Measurements from ENCODE around the gene PJVK. TPM values are rescaled to one million over a fixed set of nuclear protein-coding genes. Genes with fewer than 3 reads are reported as not detected.

PJVK gene
- total and polyA plus RNA-seq, 2 of the 4 experiments (the other 2 are of a cell fraction) = 0.72 to 2.4 TPM

GRCh38 chr2:178480227-178481181 is 29.3 kb downstream of the PJVK start, which contains the start of gene PLEKHA3:
PLEKHA3 (plus strand) TSS chr2:178480457; CDS start chr2:178480870, 413 bp downstream.
- no peak within 1 kb of the TSS for H3K56ac ChIP-seq (ENCODE audit: extremely low read depth, insufficient read depth, low read length)
- 0 out of 2 replicates have a peak within 1 kb of the TSS, but pooled peaks have one; percentile 58 for H3K14ac ChIP-seq (replicated peaks; ENCODE audit: low read depth, low read length)
- intact Hi-C loops (cut with micrococcal nuclease) = no loop called here
- 0% methylated on average over 1 of the region's 92 CpGs; no CpG with 5 or more reads in 1 of the 2 experiments for WGBS, 2 experiments (ENCODE audit: extremely low coverage in 2 of 2, insufficient read length in 1 of 2)
- H4K5ac ChIP-seq (ENCODE audit: low read depth, low read length) = peak within 1 kb of the TSS; percentile 67
- peak; percentile 94 for DNase-seq
- peak within 1 kb of the TSS; percentile 51 for H2BK5ac ChIP-seq (ENCODE audit: low read depth, low read length, poor library complexity, severe bottlenecking)
- H3K27me3 ChIP-seq (ENCODE audit: control insufficient read depth, insufficient read depth, low read length) = no peaks in the 10 kb centered on the region
- dilution Hi-C loops (cut with HindIII; ENCODE audit: low sequenced_read_pairs, unreplicated experiment) = no loop called here
- H3K36me3 ChIP-seq (ENCODE audit: control insufficient read depth, insufficient read depth, low read length) = no peaks in the 10 kb centered on the region
- CTCF ChIA-PET = interaction anchor here (0.5 kb wide), 1 partner anchor 34 kb away, joined by 7 read pairs; no protein-coding TSS in a partner anchor
- peak within 1 kb of the TSS; percentile 95 for H3K23ac ChIP-seq (ENCODE audit: low read depth, low read length)
- H2AK9ac ChIP-seq (replicated peaks; ENCODE audit: low read depth, low read length, poor library complexity) = no peak within 1 kb of the TSS
- peak; percentile 93 for ATAC-seq (ENCODE audit: low read depth)
- peak within 1 kb of the TSS; percentile 99 for H3K4me3 ChIP-seq (ENCODE audit: insufficient read depth, low read depth, low read length)
- no peaks in the 10 kb centered on the region for H3K9me3 ChIP-seq (ENCODE audit: control insufficient read depth, insufficient read depth, low read length)
- H2AFZ ChIP-seq (replicated peaks; ENCODE audit: low read length, poor library complexity) = peak within 1 kb of the TSS; percentile 84
- peaks cover 28% of the 10 kb centered on the region for H4K20me1 ChIP-seq (ENCODE audit: insufficient read depth, low read length)
- H4K91ac ChIP-seq (ENCODE audit: insufficient read depth, low read depth, low read length) = no peak within 1 kb of the TSS
- H3K27ac ChIP-seq (ENCODE audit: insufficient read depth, low read length) = peak within 1 kb of the TSS; percentile 74
- H3K18ac ChIP-seq (ENCODE audit: low read depth, low read length) = no peak within 1 kb of the TSS
- peak within 1 kb of the TSS; percentile 22; the same call in 1 of the 2 replicates for H3K4ac ChIP-seq (ENCODE audit: low read depth, low read length)
- peak; percentile 84; the same call in 1 of the 2 replicates for TF ChIP-seq POLR2A (IDR thresholded peaks at IDR 0.05; ENCODE audit: low read depth, low read length)
- TF ChIP-seq RCOR1 (IDR thresholded peaks at IDR 0.05; ENCODE audit: insufficient replicate concordance, low read length) = no peak
- no peak for TF ChIP-seq MAFK (IDR thresholded peaks at IDR 0.05; ENCODE audit: low read depth, low read length)
- no peak for TF ChIP-seq NFE2L2 (IDR thresholded peaks at IDR 0.05; ENCODE audit: low read depth, low read length)
- TF ChIP-seq CEBPB (IDR thresholded peaks at IDR 0.05; ENCODE audit: low read depth, low read length) = no peak
- peak; percentile 85; the same call in 1 of the 2 replicates for TF ChIP-seq MAZ (IDR thresholded peaks at IDR 0.05; ENCODE audit: borderline replicate concordance, low read depth, low read length)
- peaks cover 8% of the 10 kb centered on the region for H3K4me1 ChIP-seq (ENCODE audit: control insufficient read depth, insufficient read depth, low read length)
- H3K9ac ChIP-seq (ENCODE audit: low read depth, low read length) = peak within 1 kb of the TSS; percentile 91
- in situ Hi-C loops (cut with MboI; ENCODE audit: low sequenced_read_pairs) = no loop called here
- POLR2A ChIA-PET (ENCODE audit: unreplicated experiment) = no interaction called here
- peak within 1 kb of the TSS; percentile 86 to 92 for H4K8ac ChIP-seq (ENCODE audit: low read depth in 2 of 2, low read length in 2 of 2)
- H3K9me1 ChIP-seq (ENCODE audit: insufficient read depth, low read length) = peaks cover 10% of the 10 kb centered on the region
- no peak within 1 kb of the TSS for H2BK15ac ChIP-seq (ENCODE audit: low read depth, low read length)
- H2AK5ac ChIP-seq (ENCODE audit: low read depth, low read length) = peak within 1 kb of the TSS; percentile 7; the same call in 1 of the 2 replicates
- H3K4me2 ChIP-seq (ENCODE audit: low read depth, low read length) = peak within 1 kb of the TSS; percentile 100
- TSS peak; percentile 49 for BruUV-seq (replicated peaks)
- no peak within 1 kb of the TSS for H2BK20ac ChIP-seq (ENCODE audit: low read depth, low read length)
- no peak within 1 kb of the TSS for H2BK120ac ChIP-seq (ENCODE audit: low read depth, low read length)
- peaks cover 19 to 50% of the 10 kb centered on the region in 2 experiments for H3K79me1 ChIP-seq (ENCODE audit: low read depth in 1 of 2, low read length in 2 of 2)
